Peyer's patch (tissue), 4 donors: ENCODE measurements around the gene AOC1. TPM values are rescaled to one million over a fixed set of nuclear protein-coding genes. Genes with fewer than 3 reads are reported as not detected.
"Not testable (repeated sequence)": the region's sequence is repeated elsewhere in the genome, so short reads cannot be mapped to it uniquely, and the experiment has no call there.

Experiments
- DNase-seq, 3 donors: peaks; one replicate each; pipeline ENCODE4 v3.0.0-alpha.2; 2017 to 2019
- H3K27ac ChIP-seq, 4 donors: fragments of 200-600 bp; sonication (generic); one replicate each; pipeline ENCODE4 v1.5.1; 2016 to 2019
- H3K27me3 ChIP-seq, 2 donors: fragments of 200-600 bp; sonication (generic); one replicate each; pipeline ENCODE4 v1.5.1; 2019
- H3K36me3 ChIP-seq, 3 donors: fragments of 200-600 bp; sonication (generic); one replicate each; pipeline ENCODE4 v1.5.1; 2016 to 2019
- H3K4me1 ChIP-seq, 4 donors: fragments of 200-600 bp; sonication (generic); one replicate each; pipeline ENCODE4 v1.5.1; 2016 to 2019
- H3K4me3 ChIP-seq, 4 donors: fragments of 200-600 bp; sonication (generic); 1 replicate in 3 of 4; 2 replicates in 1 of 4; pipeline ENCODE4 v1.5.1; 2016 to 2019; ENCODE audit warnings: mild to moderate bottlenecking in 1 of 4
- H3K9me3 ChIP-seq, 4 donors: fragments of 200-600 bp; sonication (generic); one replicate each; pipeline ENCODE4 v1.5.1; 2016 to 2019; ENCODE audit warnings: mild to moderate bottlenecking in 1 of 4
- POLR2A ChIP-seq, 2 donors: fragments of 450-650 bp; IDR thresholded peaks; one replicate each; pipeline ENCODE4 v1.5.1; 2017; ENCODE audit warnings: antibody characterized with exemption in 2 of 2, mild to moderate bottlenecking in 2 of 2, moderate library complexity in 2 of 2
- total RNA-seq, 4 donors: library from RNA; depleted of rRNA; stranded (reverse); fragments of >200 nt; gene quantifications; one replicate each; pipeline ENCODE4 v1.1.0, GENCODE V29; 2016
- TF ChIP-seq, protein P1 (sequence below), 6 experiments: fragments of 450-650 bp in 4 of 6; fragments of 200-600 bp in 2 of 6; sonication (generic) in 1 of 6; IDR thresholded peaks; one replicate each; pipeline ENCODE4 v1.5.1; 2017 to 2019; ENCODE audit warnings: antibody characterized with exemption in 6 of 6, mild to moderate bottlenecking in 3 of 6, moderate library complexity in 1 of 6

The AOC1 gene
- total RNA-seq, 4 donors from 2014 or later: 9.1 to 1,314 (median 833) TPM

DNA sequence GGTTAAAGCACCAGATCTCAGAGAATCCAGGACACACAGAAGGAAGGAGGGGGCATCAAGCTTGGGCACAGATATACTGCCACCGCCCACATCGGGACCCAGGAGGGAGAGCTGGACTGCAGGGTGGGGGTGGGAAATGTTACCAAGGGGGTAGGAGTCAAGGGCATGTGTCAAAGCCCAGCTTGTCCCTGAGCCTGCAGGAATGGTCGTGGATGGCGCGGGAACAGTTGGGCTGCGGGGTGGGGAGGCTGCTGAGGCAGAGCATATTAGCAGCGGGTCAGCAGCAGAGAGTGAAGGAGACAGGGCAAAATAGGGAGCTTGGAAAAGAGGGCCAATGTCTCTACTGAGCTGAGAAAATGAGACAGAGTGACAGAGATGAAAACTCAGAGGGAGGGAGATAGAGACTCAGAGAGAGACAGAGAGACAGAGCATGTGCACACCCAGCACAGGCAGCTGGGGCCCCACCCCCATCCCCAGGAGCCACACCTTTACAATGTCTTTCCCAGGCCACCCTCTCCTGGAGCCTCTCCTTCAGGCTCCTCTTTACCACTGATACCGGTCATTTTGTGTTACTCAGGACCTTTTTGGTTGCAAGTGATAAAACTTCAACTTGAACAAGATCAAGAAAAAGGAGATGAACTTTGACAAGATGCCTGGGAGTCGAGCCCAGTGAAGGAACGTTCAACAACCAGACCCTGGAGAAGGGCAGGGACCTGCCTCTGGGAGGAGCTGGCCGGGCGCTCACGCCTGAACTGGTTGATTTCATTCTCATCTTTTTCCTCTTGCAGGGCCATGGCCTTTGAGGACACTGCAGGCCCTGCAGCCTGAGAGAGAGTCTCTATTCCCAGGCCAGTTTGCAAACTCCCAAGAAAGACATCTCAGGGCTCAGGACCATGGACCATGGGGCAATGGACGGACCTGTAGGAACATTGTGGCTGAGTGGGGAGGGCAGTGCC is 50.0 kb downstream of the AOC1 start:
- no peaks in the 10 kb centered on the region for H3K36me3 ChIP-seq
- no peaks in the 10 kb centered on the region for H3K27me3 ChIP-seq
- H3K4me1 ChIP-seq: peaks cover 0 to 55% (median 14%) of the 10 kb centered on the region in 4 donors
- H3K27ac ChIP-seq: peak overlapping the region in 3 of 4 donors; percentile 53 to 86 (median 72)
- no peak for TF ChIP-seq POLR2A (IDR thresholded peaks at IDR 0.05)
- TF ChIP-seq, protein P1, sequence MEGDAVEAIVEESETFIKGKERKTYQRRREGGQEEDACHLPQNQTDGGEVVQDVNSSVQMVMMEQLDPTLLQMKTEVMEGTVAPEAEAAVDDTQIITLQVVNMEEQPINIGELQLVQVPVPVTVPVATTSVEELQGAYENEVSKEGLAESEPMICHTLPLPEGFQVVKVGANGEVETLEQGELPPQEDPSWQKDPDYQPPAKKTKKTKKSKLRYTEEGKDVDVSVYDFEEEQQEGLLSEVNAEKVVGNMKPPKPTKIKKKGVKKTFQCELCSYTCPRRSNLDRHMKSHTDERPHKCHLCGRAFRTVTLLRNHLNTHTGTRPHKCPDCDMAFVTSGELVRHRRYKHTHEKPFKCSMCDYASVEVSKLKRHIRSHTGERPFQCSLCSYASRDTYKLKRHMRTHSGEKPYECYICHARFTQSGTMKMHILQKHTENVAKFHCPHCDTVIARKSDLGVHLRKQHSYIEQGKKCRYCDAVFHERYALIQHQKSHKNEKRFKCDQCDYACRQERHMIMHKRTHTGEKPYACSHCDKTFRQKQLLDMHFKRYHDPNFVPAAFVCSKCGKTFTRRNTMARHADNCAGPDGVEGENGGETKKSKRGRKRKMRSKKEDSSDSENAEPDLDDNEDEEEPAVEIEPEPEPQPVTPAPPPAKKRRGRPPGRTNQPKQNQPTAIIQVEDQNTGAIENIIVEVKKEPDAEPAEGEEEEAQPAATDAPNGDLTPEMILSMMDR (IDR thresholded peaks at IDR 0.05): no peak
- H3K4me3 ChIP-seq: no peak overlapping the region
- peak in 2 of 3 donors; percentile 61 to 72 for DNase-seq
- no peaks in the 10 kb centered on the region for H3K9me3 ChIP-seq

DNA sequence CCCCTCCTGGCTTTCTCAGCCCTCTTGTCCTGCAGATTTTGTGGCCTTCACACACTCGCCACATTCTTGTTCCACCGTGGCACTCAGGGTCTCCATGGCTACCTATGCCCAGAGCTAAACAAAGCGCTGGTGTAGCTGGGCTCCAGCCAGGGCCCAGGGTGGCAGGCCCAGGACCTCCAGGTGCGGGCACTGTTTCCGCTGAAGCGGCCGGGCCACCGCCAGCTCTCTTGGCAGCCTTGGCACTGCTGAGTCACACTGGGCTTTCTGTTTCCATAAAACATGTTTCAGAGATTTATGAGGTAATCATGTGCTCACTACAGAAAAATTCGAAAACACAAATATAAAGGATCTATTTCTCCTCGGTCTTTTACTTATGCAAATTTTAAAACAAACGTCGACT is 51.3 kb downstream of the AOC1 start:
- H3K4me1 ChIP-seq: peaks cover 0 to 45% (median 10%) of the 10 kb centered on the region in 4 donors
- H3K27me3 ChIP-seq: no peaks in the 10 kb centered on the region
- no peaks in the 10 kb centered on the region for H3K36me3 ChIP-seq
- H3K9me3 ChIP-seq: no peaks in the 10 kb centered on the region
- peak overlapping the region in 3 of 4 donors; percentile 13 to 86 (median 45) for H3K27ac ChIP-seq
- peak in 2 of 3 donors; percentile 68 to 70 for DNase-seq
- no peak for TF ChIP-seq POLR2A (IDR thresholded peaks at IDR 0.05)
- TF ChIP-seq, protein P1 (IDR thresholded peaks at IDR 0.05): no peak
- no peak overlapping the region for H3K4me3 ChIP-seq

DNA sequence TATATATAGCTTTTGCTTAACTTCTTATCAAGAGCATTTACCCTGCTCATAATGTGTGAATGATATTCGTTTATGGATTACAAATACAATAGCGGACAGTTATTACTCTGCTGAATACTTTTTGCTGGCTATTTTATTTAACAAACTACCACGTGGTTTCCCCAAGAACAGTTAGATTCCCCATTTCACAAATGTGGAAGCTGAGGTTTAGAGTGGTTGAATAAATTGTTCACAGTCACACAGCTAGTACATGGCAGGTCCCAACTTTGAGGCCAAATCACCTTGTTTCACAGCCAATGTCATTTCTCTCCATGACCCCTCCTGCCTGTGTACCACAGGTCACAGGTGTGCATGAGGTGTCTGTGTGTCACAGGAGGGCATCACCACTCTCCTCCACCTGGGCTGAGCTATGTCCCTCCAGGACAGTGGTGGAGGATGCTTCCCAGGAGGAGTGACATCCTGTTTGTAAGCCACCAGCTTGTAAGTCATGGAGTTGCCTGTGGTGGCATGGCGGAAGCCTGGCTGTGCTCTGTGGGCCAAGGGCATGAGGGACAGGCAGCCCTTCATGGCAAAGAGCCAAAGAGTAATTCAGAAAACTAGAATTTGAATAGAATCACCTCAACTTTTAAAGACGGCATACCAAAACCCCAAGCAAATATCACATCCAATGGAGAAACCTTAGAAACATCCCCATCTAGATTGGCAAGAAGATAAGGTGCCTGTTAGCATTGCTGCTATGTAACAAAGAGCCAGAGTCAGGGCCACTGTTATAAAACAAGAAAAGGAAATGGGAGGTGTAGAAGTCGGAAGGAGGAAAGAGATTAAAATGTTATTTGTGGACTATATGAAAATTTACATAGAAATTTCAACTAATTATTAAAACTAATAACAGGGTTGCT is 51.9 kb downstream of the AOC1 start:
- Histone ChIP-seq H3K27me3 (no peaks in the 10 kb centered on the region), H3K9me3 (no peaks in the 10 kb centered on the region), H3K36me3 (no peaks in the 10 kb centered on the region), H3K4me3 (no peak overlapping the region), H3K4me1 (peaks cover 0 to 43% (median 7%) of the 10 kb centered on the region in 4 donors), H3K27ac (peak overlapping the region in 2 of 4 donors; percentile 24 to 32)
- no peak for DNase-seq
- TF ChIP-seq, protein P1 (IDR thresholded peaks at IDR 0.05): no peak
- no peak for TF ChIP-seq POLR2A (IDR thresholded peaks at IDR 0.05)

DNA sequence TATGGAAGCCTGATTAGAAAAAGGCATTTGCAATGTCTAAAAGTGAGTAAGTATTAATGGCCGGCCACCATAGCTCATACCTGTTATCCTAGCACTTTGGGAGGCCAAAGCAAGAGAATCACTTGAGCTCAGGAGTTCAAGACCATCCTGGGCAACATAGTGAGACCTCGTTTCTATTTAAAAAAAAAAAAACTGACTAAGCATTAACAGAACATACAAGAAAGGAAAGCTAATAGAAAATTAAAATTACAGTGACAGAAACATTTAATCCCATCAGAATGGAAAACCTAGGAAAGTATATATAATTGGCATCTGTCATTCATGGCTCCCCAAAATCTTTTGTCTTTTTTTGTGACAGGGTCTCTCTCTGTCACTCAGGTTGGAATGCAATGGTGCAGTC is 55.9 kb downstream of the AOC1 start:
- no peaks in the 10 kb centered on the region for H3K27me3 ChIP-seq
- no peak overlapping the region for H3K27ac ChIP-seq
- no peaks in the 10 kb centered on the region for H3K9me3 ChIP-seq
- TF ChIP-seq, protein P1 (IDR thresholded peaks at IDR 0.05): no peak
- no peak for TF ChIP-seq POLR2A (IDR thresholded peaks at IDR 0.05)
- peaks cover 0 to 13% (median 7%) of the 10 kb centered on the region in 4 donors for H3K4me1 ChIP-seq
- H3K4me3 ChIP-seq: no peak overlapping the region
- DNase-seq: no peak
- no peaks in the 10 kb centered on the region for H3K36me3 ChIP-seq

DNA sequence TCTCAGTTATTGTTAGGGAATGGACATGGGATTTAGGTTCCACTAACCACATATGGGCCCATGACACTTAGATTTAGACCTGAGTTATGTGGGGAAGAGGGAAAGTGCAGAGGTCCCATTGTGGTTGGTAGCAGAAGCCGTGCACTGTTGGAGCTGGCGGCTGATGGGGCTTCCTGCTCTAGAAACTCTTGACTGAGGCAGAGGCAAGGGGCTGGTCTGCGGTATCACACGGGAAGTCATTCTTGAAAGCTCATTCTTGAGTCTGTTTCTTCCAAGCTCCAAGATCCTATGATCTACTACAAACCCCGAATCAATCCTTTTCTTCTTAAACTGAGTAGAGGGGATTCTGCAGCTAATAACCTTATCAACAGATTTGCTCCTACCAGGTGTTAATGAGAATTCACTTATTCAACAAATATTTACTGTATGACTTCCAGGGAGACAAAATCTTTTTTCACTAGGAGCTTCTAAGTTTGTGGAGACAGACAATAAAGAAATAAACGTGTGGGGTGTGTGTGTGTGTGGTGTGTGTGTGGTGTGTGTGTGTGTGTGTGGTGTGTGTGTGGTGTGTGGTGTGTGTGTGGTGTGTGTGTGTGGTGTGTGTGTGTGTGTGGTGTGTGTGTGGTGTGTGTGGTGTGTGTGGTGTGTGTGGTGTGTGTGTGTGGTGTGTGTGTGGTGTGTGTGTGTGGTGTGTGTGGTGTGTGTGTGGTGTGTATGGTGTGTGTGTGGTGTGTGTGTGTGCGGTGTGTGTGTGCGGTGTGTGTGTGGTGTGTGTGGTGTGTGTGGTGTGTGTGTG is 57.1 kb downstream of the AOC1 start:
- peak in 1 of 3 donors; percentile 61 for DNase-seq
- Histone ChIP-seq H3K27ac (no peak overlapping the region), H3K9me3 (no peaks in the 10 kb centered on the region), H3K4me3 (no peak overlapping the region), H3K36me3 (no peaks in the 10 kb centered on the region), H3K4me1 (peaks cover 0 to 1% (median under 1%) of the 10 kb centered on the region in 4 donors), H3K27me3 (no peaks in the 10 kb centered on the region)
- TF ChIP-seq, protein P1 (IDR thresholded peaks at IDR 0.05): no peak
- TF ChIP-seq POLR2A (IDR thresholded peaks at IDR 0.05): no peak

DNA sequence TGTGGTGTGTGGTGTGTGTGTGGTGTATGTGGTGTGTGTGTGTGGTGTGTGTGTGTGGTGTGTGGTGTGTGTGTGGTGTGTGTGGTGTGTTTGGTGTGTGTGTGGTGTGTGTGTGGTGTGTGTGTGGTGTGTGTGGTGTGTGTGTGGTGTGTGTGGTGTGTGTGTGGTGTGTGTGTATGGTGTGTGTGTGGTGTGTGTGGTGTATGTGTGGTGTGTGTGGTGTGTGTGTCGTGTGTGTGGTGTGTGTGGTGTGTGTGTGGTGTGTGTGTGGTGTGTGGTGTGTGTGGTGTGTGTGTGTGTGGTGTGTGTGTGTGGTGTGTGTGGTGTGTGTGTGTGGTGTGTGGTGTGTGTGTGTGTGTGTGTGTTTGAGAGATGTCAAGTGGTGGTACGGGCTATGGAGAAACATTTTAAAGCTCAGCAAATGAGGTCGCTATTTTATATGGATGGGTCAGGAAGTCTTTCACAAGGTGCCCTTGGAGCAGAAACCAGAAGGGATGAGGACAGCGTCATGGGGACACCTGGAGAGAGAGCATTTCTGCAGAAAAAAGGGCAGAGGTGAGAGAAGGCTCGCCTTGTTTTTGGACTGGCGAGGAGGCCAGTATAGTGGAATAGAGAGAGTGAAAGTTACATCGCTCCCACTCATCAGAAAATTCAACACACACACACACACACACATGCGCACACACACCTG is 58.1 kb downstream of the AOC1 start:
- not testable (repeated sequence) for H3K4me3 ChIP-seq, H3K9me3 ChIP-seq, H3K27ac ChIP-seq, H3K27me3 ChIP-seq, H3K4me1 ChIP-seq, DNase-seq, H3K36me3 ChIP-seq
